Measurements from ENCODE around the gene JSRP1. TPM values are rescaled to one million over a fixed set of nuclear protein-coding genes. Genes with fewer than 3 reads are reported as not detected.
A peak's percentile ranks its signal among the peaks of the same experiment; 100 is the strongest.

JSRP1 gene
- total RNA-seq, 1 donor from 2014 or later = 0.42 TPM

GRCh38 chr19:2223391-2223790, 32.8 kb downstream of the JSRP1 start:
- H3K27ac Mint-ChIP-seq (ENCODE audit: unreplicated experiment) = no peak overlapping the region
- H3K36me3 Mint-ChIP-seq (ENCODE audit: low read depth) = peaks cover 14% of the 10 kb centered on the region
- peaks cover 10% of the 10 kb centered on the region for H3K4me1 Mint-ChIP-seq (ENCODE audit: low read depth)

GRCh38 chr19:2221918-2222317, 34.3 kb downstream of the JSRP1 start:
- Mint-ChIP-seq H3K9me3 (ENCODE audit: low read depth) (no peaks in the 10 kb centered on the region), H3K27ac (ENCODE audit: unreplicated experiment) (no peak overlapping the region), H3K27me3 (ENCODE audit: low read depth) (no peaks in the 10 kb centered on the region), H3K36me3 (ENCODE audit: low read depth) (peaks cover 20% of the 10 kb centered on the region), H3K4me1 (ENCODE audit: low read depth) (peaks cover 10% of the 10 kb centered on the region), H3K4me3 (ENCODE audit: unreplicated experiment) (no peak overlapping the region)
- TF ChIP-seq CTCF (IDR thresholded peaks at IDR 0.05) = peak; percentile 71
- no peak for DNase-seq (ENCODE audit: low spot score)

More at GRCh38 chr19:2223391-2223790, 32.8 kb downstream of the JSRP1 start:
- DNase-seq (ENCODE audit: low spot score) = no peak
- H3K4me3 Mint-ChIP-seq (ENCODE audit: unreplicated experiment) = no peak overlapping the region
- H3K27me3 Mint-ChIP-seq (ENCODE audit: low read depth) = no peaks in the 10 kb centered on the region
- H3K9me3 Mint-ChIP-seq (ENCODE audit: low read depth) = no peaks in the 10 kb centered on the region
- no peak for TF ChIP-seq CTCF (IDR thresholded peaks at IDR 0.05)

DNA sequence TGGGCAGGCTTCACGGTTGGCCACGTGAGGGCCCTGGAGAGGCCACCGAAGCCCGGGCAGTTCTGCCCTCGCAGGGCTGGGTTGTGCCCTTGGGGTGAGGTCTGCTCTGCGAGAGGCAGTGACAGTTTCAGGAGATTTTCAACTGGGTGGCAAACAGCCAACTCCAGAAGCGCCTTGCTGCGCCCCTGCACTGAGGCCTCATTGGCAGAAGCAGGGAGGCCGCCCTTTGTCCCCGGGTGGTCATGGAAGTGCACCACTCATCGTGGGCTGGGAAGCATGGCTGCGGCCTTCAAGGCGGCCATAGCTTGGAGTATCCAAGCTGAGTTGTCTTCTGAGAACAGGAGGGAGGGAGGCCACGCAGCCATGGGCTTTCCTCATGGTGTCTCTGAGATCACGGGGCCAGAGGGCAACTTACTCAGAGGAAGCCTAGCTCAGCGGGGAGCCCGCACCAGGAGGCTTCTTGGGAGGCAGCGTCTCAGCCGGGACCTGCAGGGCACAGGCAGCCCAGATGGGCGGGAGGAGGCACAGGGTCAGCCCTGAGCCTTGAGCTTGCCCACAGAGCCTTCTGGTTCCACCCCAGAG, 34.9 kb downstream of the JSRP1 start:
- Mint-ChIP-seq H3K9me3 (ENCODE audit: low read depth) (no peaks in the 10 kb centered on the region), H3K4me3 (ENCODE audit: unreplicated experiment) (no peak overlapping the region), H3K27me3 (ENCODE audit: low read depth) (no peaks in the 10 kb centered on the region), H3K36me3 (ENCODE audit: low read depth) (peaks cover 21% of the 10 kb centered on the region), H3K4me1 (ENCODE audit: low read depth) (peaks cover 10% of the 10 kb centered on the region), H3K27ac (ENCODE audit: unreplicated experiment) (no peak overlapping the region)
- no peak for DNase-seq (ENCODE audit: low spot score)
- no peak for TF ChIP-seq CTCF (IDR thresholded peaks at IDR 0.05)

DNA sequence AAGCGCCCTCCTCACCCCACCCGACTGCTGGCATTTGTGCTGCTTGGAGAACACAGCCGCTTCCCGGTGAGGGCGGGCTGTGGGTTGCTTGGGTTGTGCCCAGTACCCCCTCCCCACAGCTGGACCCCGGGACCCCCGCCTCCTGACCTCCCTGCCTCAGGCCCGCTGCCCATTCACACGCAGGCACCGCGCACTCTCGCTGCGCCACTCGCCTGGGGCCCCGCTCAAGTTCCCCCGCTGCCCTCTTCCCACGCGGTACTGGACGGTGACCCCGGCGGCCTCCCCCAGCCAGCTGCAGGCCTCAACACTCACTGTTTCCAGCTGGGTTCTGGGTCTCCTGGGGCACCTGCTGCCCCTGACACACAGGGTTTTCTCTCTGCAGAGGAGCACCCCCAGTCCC, 36.5 kb downstream of the JSRP1 start:
- H3K36me3 Mint-ChIP-seq (ENCODE audit: low read depth) = peaks cover 23% of the 10 kb centered on the region
- H3K27ac Mint-ChIP-seq (ENCODE audit: unreplicated experiment) = no peak overlapping the region
- H3K9me3 Mint-ChIP-seq (ENCODE audit: low read depth) = no peaks in the 10 kb centered on the region
- H3K4me3 Mint-ChIP-seq (ENCODE audit: unreplicated experiment) = no peak overlapping the region
- no peak for TF ChIP-seq CTCF (IDR thresholded peaks at IDR 0.05)
- H3K27me3 Mint-ChIP-seq (ENCODE audit: low read depth) = no peaks in the 10 kb centered on the region
- no peak for DNase-seq (ENCODE audit: low spot score)
- H3K4me1 Mint-ChIP-seq (ENCODE audit: low read depth) = peaks cover 10% of the 10 kb centered on the region

GRCh38 chr19:2217591-2217990, 38.6 kb downstream of the JSRP1 start:
- TF ChIP-seq CTCF (IDR thresholded peaks at IDR 0.05) = no peak
- H3K27me3 Mint-ChIP-seq (ENCODE audit: low read depth) = no peaks in the 10 kb centered on the region
- peaks cover 10% of the 10 kb centered on the region for H3K4me1 Mint-ChIP-seq (ENCODE audit: low read depth)
- peaks cover 24% of the 10 kb centered on the region for H3K36me3 Mint-ChIP-seq (ENCODE audit: low read depth)
- H3K4me3 Mint-ChIP-seq (ENCODE audit: unreplicated experiment) = no peak overlapping the region
- no peak overlapping the region for H3K27ac Mint-ChIP-seq (ENCODE audit: unreplicated experiment)
- DNase-seq (ENCODE audit: low spot score) = no peak
- no peaks in the 10 kb centered on the region for H3K9me3 Mint-ChIP-seq (ENCODE audit: low read depth)
